ENCODE data around the gene BDH1.

BDH1 gene

DNA sequence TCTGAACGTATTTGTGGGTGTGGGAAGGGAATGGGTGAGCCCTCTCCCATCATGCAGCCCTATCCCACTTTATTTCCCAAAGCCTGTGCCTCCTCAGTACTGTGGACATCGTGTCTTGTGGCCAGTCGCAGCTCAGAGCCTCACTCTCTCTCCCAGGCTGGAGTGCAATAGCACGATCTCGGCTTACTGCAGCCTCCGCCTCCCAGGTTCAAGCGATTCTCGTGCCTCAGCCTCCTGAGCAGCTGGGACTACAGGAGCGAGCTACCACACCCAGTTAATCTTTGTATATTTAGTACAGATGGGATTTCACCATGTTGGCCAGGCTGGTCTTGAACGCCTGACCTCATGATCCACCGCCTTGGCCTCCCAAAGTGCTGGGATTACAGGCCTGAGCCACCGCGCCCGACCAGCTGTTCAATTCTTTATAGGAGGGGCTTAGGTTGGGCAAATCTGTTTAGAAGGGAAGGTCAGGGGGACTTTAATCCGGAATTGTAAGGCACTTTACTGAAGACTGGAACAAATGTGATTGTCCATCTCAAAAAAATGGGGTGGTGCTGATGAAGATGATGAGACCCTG lies 42.7 kb upstream of the BDH1 start:
- Histone ChIP-seq H3K9me3 (no peaks in the 10 kb centered on the region), H3K36me3 (no peaks in the 10 kb centered on the region), H3K4me3 (ENCODE audit: low read depth, low read length) (no peak overlapping the region), H3K4me1 (no peaks in the 10 kb centered on the region), H3K27me3 (no peaks in the 10 kb centered on the region)
- no peak for DNase-seq
- no peak for TF ChIP-seq CTCF (IDR thresholded peaks at IDR 0.05; ENCODE audit: low read depth, low read length)

- no peak overlapping the region for H3K4me3 ChIP-seq (ENCODE audit: low read depth, low read length)
- H3K9me3 ChIP-seq: no peaks in the 10 kb centered on the region
- DNase-seq: no peak
- no peaks in the 10 kb centered on the region for H3K36me3 ChIP-seq
- TF ChIP-seq CTCF (IDR thresholded peaks at IDR 0.05; ENCODE audit: low read depth, low read length): no peak
- no peaks in the 10 kb centered on the region for H3K27me3 ChIP-seq
- H3K4me1 ChIP-seq: no peaks in the 10 kb centered on the region
These were observed 41.6 kb upstream of the BDH1 start for GRCh38 chr3:197597335-197597734.

GRCh38 chr3:197595470-197596185 lies 39.9 kb upstream of the BDH1 start:
- no peaks in the 10 kb centered on the region for H3K4me1 ChIP-seq
- DNase-seq: no peak
- no peak overlapping the region for H3K4me3 ChIP-seq (ENCODE audit: low read depth, low read length)
- no peaks in the 10 kb centered on the region for H3K9me3 ChIP-seq
- H3K27me3 ChIP-seq: no peaks in the 10 kb centered on the region
- H3K36me3 ChIP-seq: no peaks in the 10 kb centered on the region
- no peak for TF ChIP-seq CTCF (IDR thresholded peaks at IDR 0.05; ENCODE audit: low read depth, low read length)

- DNase-seq: no peak
- TF ChIP-seq CTCF (IDR thresholded peaks at IDR 0.05; ENCODE audit: low read depth, low read length): no peak
- Histone ChIP-seq H3K36me3 (no peaks in the 10 kb centered on the region), H3K9me3 (no peaks in the 10 kb centered on the region), H3K4me3 (ENCODE audit: low read depth, low read length) (no peak overlapping the region), H3K27me3 (no peaks in the 10 kb centered on the region), H3K4me1 (no peaks in the 10 kb centered on the region)
These were observed 37.2 kb upstream of the BDH1 start for GRCh38 chr3:197593046-197593380.

DNA sequence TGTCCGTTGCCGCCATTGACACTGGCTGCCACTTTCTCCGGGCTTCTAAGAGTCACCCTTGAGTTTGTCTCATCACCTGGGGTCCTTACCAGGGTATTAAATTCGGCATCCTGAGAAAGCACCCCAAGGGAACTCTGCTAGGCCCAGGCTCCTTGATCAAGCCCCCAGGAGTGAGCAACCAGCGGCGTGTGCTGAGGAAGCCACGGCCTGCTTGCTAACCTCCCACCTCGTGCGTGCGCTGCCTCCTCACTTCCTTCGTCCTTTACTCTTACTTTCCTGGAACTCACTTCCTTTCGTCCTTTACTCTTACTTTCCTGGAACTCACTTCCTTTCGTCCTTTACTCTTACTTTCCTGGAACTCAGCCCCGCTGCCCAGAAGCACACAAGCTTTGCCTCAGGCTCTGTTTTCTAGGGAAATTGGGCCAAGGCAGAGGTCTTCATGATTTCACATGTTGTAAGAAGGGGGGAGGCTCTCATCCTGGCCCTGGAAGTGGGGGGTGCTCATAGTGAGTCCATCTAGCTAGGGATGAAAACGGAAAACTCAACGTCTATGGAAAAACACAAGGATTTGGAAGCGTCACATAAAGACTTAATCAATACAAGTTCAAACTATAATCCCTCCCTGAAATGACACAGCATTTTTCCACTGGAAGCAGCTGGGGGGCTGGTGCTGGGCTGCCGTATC lies 36.7 kb upstream of the BDH1 start:
- H3K4me1 ChIP-seq: no peaks in the 10 kb centered on the region
- DNase-seq: no peak
- no peaks in the 10 kb centered on the region for H3K9me3 ChIP-seq
- no peak overlapping the region for H3K4me3 ChIP-seq (ENCODE audit: low read depth, low read length)
- no peaks in the 10 kb centered on the region for H3K36me3 ChIP-seq
- TF ChIP-seq CTCF (IDR thresholded peaks at IDR 0.05; ENCODE audit: low read depth, low read length): no peak
- no peaks in the 10 kb centered on the region for H3K27me3 ChIP-seq

GRCh38 chr3:197591816-197592215 lies 36.0 kb upstream of the BDH1 start:
- H3K4me1 ChIP-seq: no peaks in the 10 kb centered on the region
- no peaks in the 10 kb centered on the region for H3K9me3 ChIP-seq
- no peak for DNase-seq
- H3K4me3 ChIP-seq (ENCODE audit: low read depth, low read length): no peak overlapping the region
- no peaks in the 10 kb centered on the region for H3K36me3 ChIP-seq
- no peak for TF ChIP-seq CTCF (IDR thresholded peaks at IDR 0.05; ENCODE audit: low read depth, low read length)
- H3K27me3 ChIP-seq: no peaks in the 10 kb centered on the region
